ENCODE data around the gene PTGR3.

The PTGR3 gene

DNA sequence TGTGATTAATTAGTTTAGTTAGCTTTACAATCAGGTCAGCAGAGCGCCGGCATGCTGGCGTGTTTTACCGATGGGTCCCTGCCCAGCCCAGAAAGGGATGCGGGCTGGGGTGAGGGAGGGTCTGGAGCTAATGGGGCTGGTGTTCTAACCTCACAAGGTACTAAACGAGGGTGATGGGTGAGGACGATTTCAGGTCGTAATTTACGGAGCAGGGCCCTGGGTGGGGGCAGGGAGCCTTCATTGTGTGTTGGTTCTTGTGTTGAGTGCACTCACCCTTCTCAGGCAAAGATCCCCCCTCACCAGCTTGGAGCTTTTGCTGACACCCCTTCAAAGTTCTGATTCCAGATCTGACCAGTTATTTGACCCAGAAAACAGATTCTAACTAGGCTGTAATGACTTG, 39.5 kb downstream of the PTGR3 start:
- DNase-seq (ENCODE audit: low read depth, low spot score), result no peak

- no peak for DNase-seq (ENCODE audit: low read depth, low spot score)
Measured at GRCh38 chr18:75168619-75169018, 40.3 kb downstream of the PTGR3 start.

GRCh38 chr18:75167759-75168618, 41.0 kb downstream of the PTGR3 start:
- DNase-seq (ENCODE audit: low read depth, low spot score), result no peak

- DNase-seq (ENCODE audit: low read depth, low spot score), result no peak
Measured at GRCh38 chr18:75167137-75167536, 41.8 kb downstream of the PTGR3 start.

DNA sequence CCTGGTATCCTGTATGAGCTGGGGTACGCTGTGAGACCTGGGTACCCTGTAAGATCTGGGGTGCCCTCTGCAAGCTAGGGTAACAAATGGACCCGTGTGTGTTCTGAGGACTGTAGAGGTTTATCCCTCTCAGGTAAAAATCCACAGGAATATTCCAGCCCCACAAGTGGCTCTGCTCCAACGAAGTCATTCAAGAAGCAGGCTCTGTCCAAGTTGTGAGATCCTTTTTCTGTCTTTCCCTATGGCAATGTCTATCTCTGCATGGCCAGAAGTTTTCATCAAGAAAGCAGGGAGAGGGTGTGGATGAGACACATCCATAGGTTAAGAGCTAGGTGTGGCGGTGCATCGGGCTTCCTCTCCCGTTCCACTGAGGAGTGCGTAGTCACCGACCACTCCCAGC, 43.0 kb downstream of the PTGR3 start:
- no peak for DNase-seq (ENCODE audit: low read depth, low spot score)

GRCh38 chr18:75164479-75164878, 44.5 kb downstream of the PTGR3 start:
- no peak for DNase-seq (ENCODE audit: low read depth, low spot score)

DNA sequence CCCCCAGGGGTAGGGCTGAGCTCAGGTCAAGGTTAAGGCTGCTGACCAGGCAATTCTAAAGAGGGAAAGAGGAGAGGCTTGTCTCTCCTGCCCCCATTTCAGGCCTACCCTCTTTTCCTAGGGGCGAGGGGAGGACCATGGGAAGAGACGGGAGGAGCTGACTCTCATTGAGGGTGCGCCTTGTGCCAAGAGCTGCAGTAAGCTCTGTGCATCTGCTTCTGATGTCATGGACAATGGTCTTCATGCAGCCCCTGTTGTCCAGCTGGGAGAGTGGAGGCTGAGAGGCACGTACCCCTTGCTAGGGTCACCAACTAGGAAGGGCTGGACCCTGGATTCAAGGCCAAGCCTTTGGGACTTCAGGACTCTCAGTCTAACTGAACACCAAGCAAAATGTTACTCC, 45.2 kb downstream of the PTGR3 start:
- no peak for DNase-seq (ENCODE audit: low read depth, low spot score)

- no peak for DNase-seq (ENCODE audit: low read depth, low spot score)
Measured at GRCh38 chr18:75162978-75163377, 46.0 kb downstream of the PTGR3 start.

GRCh38 chr18:75162467-75162866, 46.5 kb downstream of the PTGR3 start:
- DNase-seq (ENCODE audit: low read depth, low spot score), result no peak

DNA sequence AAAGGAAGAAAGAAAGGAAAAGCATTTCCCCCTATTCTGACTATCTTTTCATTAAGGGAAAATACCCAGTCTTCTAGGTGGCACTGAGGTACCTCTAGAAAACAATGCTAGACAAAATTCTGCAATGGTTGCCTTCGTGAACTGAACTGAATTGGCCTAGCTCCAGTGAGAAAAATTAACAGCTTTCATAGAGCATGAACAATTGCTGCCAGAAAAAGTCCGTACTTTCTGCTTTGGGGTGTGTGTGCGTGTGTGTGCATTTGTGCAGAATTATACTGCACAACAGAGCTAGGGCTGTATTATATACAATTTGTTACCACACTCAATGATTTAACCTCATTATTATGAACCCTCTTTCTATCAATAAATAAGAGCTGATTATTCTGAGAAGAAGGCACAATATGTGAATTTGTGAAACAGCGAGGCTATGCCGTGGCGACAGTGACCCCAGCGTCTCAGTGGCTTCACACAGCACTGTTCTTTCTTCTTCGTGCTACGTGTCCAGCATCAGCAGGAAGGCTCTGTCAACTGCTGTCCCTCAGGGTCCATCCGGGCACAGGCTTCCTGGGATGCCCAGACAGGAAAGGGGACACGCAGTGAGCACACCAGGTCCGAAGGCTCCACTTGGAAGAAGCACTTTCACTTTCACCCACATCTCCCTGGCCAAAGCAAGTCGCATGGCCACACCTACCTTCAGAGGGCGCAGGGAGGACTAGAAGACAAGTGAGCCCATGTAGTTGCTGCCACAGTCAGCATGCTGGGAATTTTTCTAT, 47.5 kb downstream of the PTGR3 start:
- DNase-seq (ENCODE audit: low read depth, low spot score), result no peak

DNA sequence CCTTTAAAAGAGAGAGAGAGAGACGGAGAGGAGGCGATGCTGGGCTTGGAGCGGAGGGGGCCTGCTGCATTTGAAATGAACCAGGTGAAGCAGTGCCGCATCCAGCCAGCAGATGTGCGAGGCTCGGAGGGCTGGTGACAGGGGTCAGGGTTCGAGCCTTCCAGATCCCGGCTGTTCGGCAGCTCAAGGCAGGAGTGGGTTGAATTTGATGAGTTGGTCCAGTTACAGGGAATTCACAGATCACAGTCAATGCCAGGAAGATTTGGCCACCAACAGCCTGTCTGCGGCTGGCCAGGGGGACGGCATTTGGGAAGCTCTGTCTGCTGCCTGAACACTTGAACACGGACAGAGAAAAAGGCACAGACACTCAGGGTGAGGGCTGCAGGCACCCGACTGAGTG, 48.6 kb downstream of the PTGR3 start:
- DNase-seq (ENCODE audit: low read depth, low spot score), result no peak

DNA sequence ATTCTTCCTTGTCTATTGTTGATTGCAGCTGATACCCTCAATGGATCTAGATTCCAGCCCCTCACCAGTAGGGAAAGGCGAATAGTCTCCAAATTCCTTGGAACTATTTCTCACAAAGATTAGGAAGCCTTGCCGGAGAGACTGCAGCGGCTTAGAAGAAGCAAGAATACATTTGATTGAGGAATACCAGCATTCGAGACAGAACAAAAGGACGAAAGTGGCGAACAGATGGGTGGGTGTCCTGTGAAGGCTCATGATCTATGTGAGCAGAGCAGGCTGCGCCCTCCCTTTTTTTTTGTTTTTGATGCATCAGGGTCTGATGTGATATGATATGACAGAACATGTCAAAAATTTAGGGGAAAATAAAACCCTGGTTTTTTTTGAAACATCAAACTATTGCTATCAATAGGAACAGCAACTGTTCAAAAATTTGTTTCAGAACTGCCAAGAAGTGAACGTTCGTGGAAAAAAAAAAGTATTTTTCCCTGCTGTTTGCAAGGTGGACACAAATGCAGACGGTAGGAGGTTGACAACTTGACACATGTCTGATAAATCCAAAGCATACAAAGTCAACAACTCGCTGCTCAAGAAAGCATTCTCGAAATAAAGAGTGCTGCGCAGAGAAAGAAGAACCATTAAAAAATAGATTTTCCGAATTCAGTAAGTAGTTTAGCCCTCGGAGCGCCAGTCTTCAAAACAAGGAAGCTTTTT, 49.1 kb downstream of the PTGR3 start:
- DNase-seq (ENCODE audit: low read depth, low spot score), result no peak

DNA sequence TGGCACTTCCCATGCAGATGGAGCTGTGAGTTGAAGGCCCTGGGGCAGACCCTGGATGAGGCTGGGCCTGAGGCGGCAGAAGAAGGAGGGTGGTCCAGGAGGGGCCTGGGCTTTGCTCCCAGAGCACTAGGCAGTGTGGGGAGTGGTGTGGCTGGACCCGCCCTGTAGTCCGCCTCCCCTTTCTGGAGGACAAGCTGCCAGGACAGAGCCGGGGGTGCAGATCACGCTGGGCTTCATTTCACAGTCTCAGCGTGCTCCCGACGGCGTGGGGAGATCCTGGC, 49.8 kb downstream of the PTGR3 start:
- DNase-seq (ENCODE audit: low read depth, low spot score), result no peak
